B cell (primary cell): ENCODE data around the gene CHST1. TPM values are rescaled to one million over a fixed set of nuclear protein-coding genes. Genes with fewer than 3 reads are reported as not detected.

Experiments used
- ATAC-seq: fragments of 200-7000 bp; cut with Tn5 transposase; one replicate; pipeline ENCODE4 v1.10.0; 2021; ENCODE audit warnings: low read depth, mild to moderate bottlenecking, moderate number of reproducible peaks, moderate library complexity
- CTCF ChIA-PET: fragments of 350-600 bp; sonication (Branson Sonifier 250); formaldehyde crosslinking; loops from one replicate; lab custom pipeline; 2021; ENCODE audit warnings: antibody characterized with exemption, inconsistent platforms; lab: Charles Lee
- POLR2A ChIA-PET: fragments of 350-600 bp; sonication (Branson Sonifier 250); formaldehyde crosslinking; loops from one replicate; lab custom pipeline; 2021; ENCODE audit warnings: antibody characterized with exemption; lab: Charles Lee
- DNase-seq: peaks from one replicate; pipeline ENCODE4 v3.0.0; 2013
- H2AFZ ChIP-seq: 2 replicates; pipeline ENCODE4 v1.6.1; 2012; ENCODE audit warnings: mild to moderate bottlenecking, low read depth, low read length; ENCODE audit not compliant: insufficient read depth, poor library complexity, severe bottlenecking
- H3K27ac ChIP-seq, 2 donors: 1 replicate in 1 of 2; 2 replicates in 1 of 2; pipeline ENCODE4 v1.5.1; 2012 to 2013; ENCODE audit warnings: low read length in 2 of 2, mild to moderate bottlenecking in 2 of 2, moderate library complexity in 1 of 2
- H3K27me3 ChIP-seq, 4 experiments: fragments of 200-600 bp in 1 of 4; sonication (generic) in 1 of 4; replicated peaks in 1 of 4; 1 replicate in 2 of 4; 2 replicates in 2 of 4; pipeline versions ENCODE4 v1.6.1 to v1.7.0; 2013 to 2016; ENCODE audit warnings: low read length in 3 of 4, mild to moderate bottlenecking in 2 of 4, mixed read lengths in 1 of 4, moderate library complexity in 1 of 4; ENCODE audit not compliant: insufficient read depth in 4 of 4, control insufficient read depth in 3 of 4; ENCODE audit errors: control extremely low read depth in 1 of 4
- H3K36me3 ChIP-seq, 2 experiments: replicated peaks in 1 of 2; 1 replicate in 1 of 2; 2 replicates in 1 of 2; pipeline versions ENCODE4 v1.6.1 to v1.7.1; 2013; ENCODE audit warnings: low read length in 1 of 2; ENCODE audit not compliant: insufficient read depth in 2 of 2, control insufficient read depth in 1 of 2; ENCODE audit errors: control extremely low read depth in 1 of 2, extremely low read depth in 1 of 2
- H3K4me1 ChIP-seq, 2 donors: fragments of 200-600 bp in 1 of 2; sonication (generic) in 1 of 2; 1 replicate in 1 of 2; 2 replicates in 1 of 2; pipeline versions ENCODE4 v1.5.1 to v1.6.1; 2013 to 2017; ENCODE audit warnings: low read length in 2 of 2; ENCODE audit not compliant: control insufficient read depth in 2 of 2, insufficient read depth in 2 of 2
- H3K4me2 ChIP-seq: replicated peaks from 2 replicates; pipeline ENCODE3; 2012; ENCODE audit warnings: mild to moderate bottlenecking, low read depth, low read length; ENCODE audit not compliant: poor library complexity, severe bottlenecking
- H3K4me3 ChIP-seq, 5 experiments: fragments of 200-600 bp in 1 of 5; sonication (generic) in 1 of 5; 1 replicate in 3 of 5; 2 replicates in 2 of 5; pipeline versions ENCODE4 v1.5.1 to v1.7.0; 2011 to 2016; ENCODE audit warnings: low read length in 4 of 5, mild to moderate bottlenecking in 4 of 5, low read depth in 2 of 5, control low read depth in 1 of 5, moderate library complexity in 1 of 5; ENCODE audit not compliant: insufficient read depth in 1 of 5; ENCODE audit errors: control extremely low read depth in 1 of 5, extremely low read depth in 1 of 5
- H3K79me2 ChIP-seq: fragments of 200-600 bp; sonication (generic); one replicate; pipeline ENCODE4 v1.6.0; 2016; ENCODE audit warnings: low read length; ENCODE audit not compliant: control insufficient read depth, insufficient read depth
- H3K9ac ChIP-seq: fragments of 200-600 bp; sonication (generic); 2 replicates; pipeline ENCODE4 v1.6.1; 2017; ENCODE audit warnings: mild to moderate bottlenecking, low read length, moderate library complexity
- H3K9me3 ChIP-seq, 3 donors: one replicate each; pipeline versions ENCODE4 v1.6.1 to v1.7.1; 2013; ENCODE audit warnings: low read length in 2 of 3; ENCODE audit not compliant: control insufficient read depth in 2 of 3, insufficient read depth in 1 of 3; ENCODE audit errors: control extremely low read depth in 1 of 3
- H4K20me1 ChIP-seq: 2 replicates; pipeline ENCODE4 v1.6.0; 2012; ENCODE audit warnings: mild to moderate bottlenecking, low read length; ENCODE audit not compliant: insufficient read depth, control insufficient read depth, poor library complexity, severe bottlenecking
- H3K27ac Mint-ChIP-seq: one replicate; pipeline ENCODE4 v1.8.0; 2021; ENCODE audit warnings: mixed read lengths
- H3K27me3 Mint-ChIP-seq: one replicate; pipeline ENCODE4 v1.8.0; 2021; ENCODE audit warnings: mixed read lengths
- H3K4me1 Mint-ChIP-seq: one replicate; pipeline ENCODE4 v1.8.0; 2021; ENCODE audit warnings: mixed read lengths
- H3K4me3 Mint-ChIP-seq: one replicate; pipeline ENCODE4 v1.8.0; 2021; ENCODE audit warnings: mixed read lengths
- H3K9me3 Mint-ChIP-seq: one replicate; pipeline ENCODE4 v1.8.0; 2022; ENCODE audit warnings: mixed read lengths; ENCODE audit not compliant: insufficient read depth
- CTCF ChIP-seq: fragments of 200-600 bp; IDR thresholded peaks from one replicate; pipeline ENCODE4 v1.8.0; 2022; ENCODE audit warnings: antibody characterized with exemption, mild to moderate bottlenecking
- EZH2 ChIP-seq: IDR thresholded peaks from 2 replicates; pipeline ENCODE4 v1.6.1; 2012; ENCODE audit warnings: borderline replicate concordance, low read depth, mild to moderate bottlenecking, moderate library complexity, low read length; ENCODE audit not compliant: insufficient read depth, poor library complexity, severe bottlenecking
- WGBS: methylation state at CpG from one replicate; pipeline ENCODE4 v1.1.5; 2013; ENCODE audit warnings: missing lambda C conversion rate; ENCODE audit not compliant: insufficient coverage; 5-methylcytosine and 5-hydroxymethylcytosine counted together
- intact Hi-C: fragments of 100-400 bp; cut with micrococcal nuclease; formaldehyde crosslinking; loops from one replicate; pipeline ENCODE4 v1.10.0; 2022
- polyA plus RNA-seq: library from polyadenylated mRNA; depleted of rRNA; stranded (reverse); fragments of >200 nt; gene quantifications from 2 replicates; pipeline ENCODE4 v1.2.3, GENCODE V29; 2012
- total RNA-seq, 2 donors: library from RNA; stranded (reverse); fragments of 120-200 nt in 1 of 2; gene quantifications; 1 replicate in 1 of 2; 2 replicates in 1 of 2; pipeline versions ENCODE4 v1.2.3 to v1.2.4, GENCODE V29; 2013 to 2022

CHST1 gene
- total and polyA plus RNA-seq, 2 donors (not counting 1 experiment from before 2014, with no cell fraction given), result not detected

- H3K27me3 Mint-ChIP-seq, result peaks cover 59% of the 10 kb centered on the region
- Histone ChIP-seq H3K4me2 (peak overlapping the region; percentile 67), H4K20me1 (no peaks in the 10 kb centered on the region), H3K79me2 (no peaks in the 10 kb centered on the region), H3K27ac (no peak overlapping the region), H3K4me3 (no peak overlapping the region), H3K9me3 (no peaks in the 10 kb centered on the region), H3K4me1 (peaks cover 8 to 11% of the 10 kb centered on the region in 2 donors), H3K36me3 (no peaks in the 10 kb centered on the region), H2AFZ (no peak overlapping the region), H3K9ac (no peak overlapping the region), H3K27me3 (peaks cover 0 to 59% (median 19%) of the 10 kb centered on the region in 4 experiments)
- TF ChIP-seq CTCF (no peak), EZH2 (no peak)
- ChIA-PET POLR2A (no interaction called here), CTCF (no interaction called here)
- DNase-seq (no peak), ATAC-seq (no peak)
- whole genome bisulfite sequencing, result 23% methylated on average over 6 of the region's 10 CpGs
- intact Hi-C loops, result no loop called here
- no peaks in the 10 kb centered on the region for H3K9me3 Mint-ChIP-seq
- no peak overlapping the region for H3K27ac Mint-ChIP-seq
- H3K4me3 Mint-ChIP-seq, result peak overlapping the region; percentile 73
- peaks cover 7% of the 10 kb centered on the region for H3K4me1 Mint-ChIP-seq
Measured at GRCh38 chr11:45665933-45666647, 668 bp upstream of the CHST1 start.

- Histone ChIP-seq H3K36me3 (no peaks in the 10 kb centered on the region), H3K79me2 (no peaks in the 10 kb centered on the region), H3K9ac (no peak overlapping the region), H3K4me2 (peak overlapping the region; percentile 67), H3K27me3 (peaks cover 0 to 64% (median 23%) of the 10 kb centered on the region in 4 experiments), H3K9me3 (no peaks in the 10 kb centered on the region), H2AFZ (no peak overlapping the region), H3K4me1 (peaks cover 8 to 11% of the 10 kb centered on the region in 2 donors), H4K20me1 (no peaks in the 10 kb centered on the region), H3K27ac (no peak overlapping the region), H3K4me3 (peak overlapping the region in 1 of 5 experiments; percentile 19)
- no peak for ATAC-seq
- TF ChIP-seq EZH2 (no peak), CTCF (no peak)
- Mint-ChIP-seq H3K4me3 (peak overlapping the region; percentile 32), H3K4me1 (peaks cover 7% of the 10 kb centered on the region), H3K27me3 (peaks cover 72% of the 10 kb centered on the region), H3K9me3 (no peaks in the 10 kb centered on the region), H3K27ac (no peak overlapping the region)
- ChIA-PET POLR2A (no interaction called here), CTCF (no interaction called here)
- intact Hi-C loops, result no loop called here
- no peak for DNase-seq
- whole genome bisulfite sequencing, result 1% methylated on average over 76 of the region's 76 CpGs
Measured at GRCh38 chr11:45664376-45665205, 831 bp downstream of the CHST1 start.
